ENCODE measurements around the gene FAM168A. TPM values are rescaled to one million over a fixed set of nuclear protein-coding genes. Genes with fewer than 3 reads are reported as not detected.
A peak's percentile ranks its signal among the peaks of the same experiment; 100 is the strongest.

The FAM168A gene
- total RNA-seq, 1 experiment from 2014 or later, result 13.8 TPM

GRCh38 chr11:73629907-73630306, 32.0 kb upstream of the FAM168A start:
- Mint-ChIP-seq H3K36me3 (ENCODE audit: insufficient read depth, unreplicated experiment) (no peaks in the 10 kb centered on the region), H3K9me3 (ENCODE audit: unreplicated experiment) (no peaks in the 10 kb centered on the region), H3K4me3 (ENCODE audit: unreplicated experiment) (no peak overlapping the region), H3K27me3 (ENCODE audit: insufficient read depth, unreplicated experiment) (peaks cover 2% of the 10 kb centered on the region), H3K4me1 (ENCODE audit: insufficient read depth, unreplicated experiment) (no peaks in the 10 kb centered on the region), H3K27ac (ENCODE audit: low read depth, unreplicated experiment) (no peak overlapping the region)
- ChIA-PET CTCF (interaction anchor here (0.5 to 1.6 kb wide), 5 partner anchors 30 to 1505 kb away, joined by 3 to 5 read pairs (median 3); no protein-coding TSS in a partner anchor), POLR2A (no interaction called here)
- intact Hi-C loops (cut with micrococcal nuclease), result no loop called here
- TF ChIP-seq CTCF (IDR thresholded peaks at IDR 0.05; ENCODE audit: unreplicated experiment), result no peak
- no TSS peak for BruUV-seq (replicated peaks)
- DNase-seq (ENCODE audit: unreplicated experiment), result no peak

GRCh38 chr11:73625696-73626318, 27.9 kb upstream of the FAM168A start:
- intact Hi-C loops (cut with micrococcal nuclease), result loop anchor here (1.0 kb wide), 3 partner anchors 35 to 305 kb away; no protein-coding TSS in a partner anchor
- H3K4me3 Mint-ChIP-seq (ENCODE audit: unreplicated experiment), result no peak overlapping the region
- no peaks in the 10 kb centered on the region for H3K36me3 Mint-ChIP-seq (ENCODE audit: insufficient read depth, unreplicated experiment)
- no peaks in the 10 kb centered on the region for H3K4me1 Mint-ChIP-seq (ENCODE audit: insufficient read depth, unreplicated experiment)
- no peak overlapping the region for H3K27ac Mint-ChIP-seq (ENCODE audit: low read depth, unreplicated experiment)
- H3K9me3 Mint-ChIP-seq (ENCODE audit: unreplicated experiment), result no peaks in the 10 kb centered on the region
- CTCF ChIA-PET, result interaction anchor here (0.6 to 5.0 kb wide), 32 partner anchors 9 to 819 kb away, joined by 3 to 67 read pairs (median 4); partner anchors contain the start of genes MRPL48 and PLEKHB1
- POLR2A ChIA-PET, result interaction anchor here (1.2 to 2.7 kb wide), 3 partner anchors 27 to 142 kb away, joined by 3 to 11 read pairs (median 3); no protein-coding TSS in a partner anchor
- BruUV-seq (replicated peaks), result no TSS peak
- DNase-seq (ENCODE audit: unreplicated experiment), result peak; percentile 77
- H3K27me3 Mint-ChIP-seq (ENCODE audit: insufficient read depth, unreplicated experiment), result peaks cover 30% of the 10 kb centered on the region
- TF ChIP-seq CTCF (IDR thresholded peaks at IDR 0.05; ENCODE audit: unreplicated experiment), result peak; percentile 77

GRCh38 chr11:73623686-73624085, 25.8 kb upstream of the FAM168A start:
- H3K27me3 Mint-ChIP-seq (ENCODE audit: insufficient read depth, unreplicated experiment), result peaks cover 30% of the 10 kb centered on the region
- H3K36me3 Mint-ChIP-seq (ENCODE audit: insufficient read depth, unreplicated experiment), result no peaks in the 10 kb centered on the region
- POLR2A ChIA-PET, result no interaction called here
- CTCF ChIA-PET, result interaction anchor here (0.5 to 5.0 kb wide), 7 partner anchors 11 to 308 kb away, joined by 3 to 67 read pairs (median 3); no protein-coding TSS in a partner anchor
- BruUV-seq (replicated peaks), result no TSS peak
- DNase-seq (ENCODE audit: unreplicated experiment), result no peak
- intact Hi-C loops (cut with micrococcal nuclease), result no loop called here
- H3K27ac Mint-ChIP-seq (ENCODE audit: low read depth, unreplicated experiment), result no peak overlapping the region
- H3K4me3 Mint-ChIP-seq (ENCODE audit: unreplicated experiment), result no peak overlapping the region
- no peak for TF ChIP-seq CTCF (IDR thresholded peaks at IDR 0.05; ENCODE audit: unreplicated experiment)
- no peaks in the 10 kb centered on the region for H3K4me1 Mint-ChIP-seq (ENCODE audit: insufficient read depth, unreplicated experiment)
- no peaks in the 10 kb centered on the region for H3K9me3 Mint-ChIP-seq (ENCODE audit: unreplicated experiment)

GRCh38 chr11:73622926-73623593, 25.1 kb upstream of the FAM168A start:
- Mint-ChIP-seq H3K36me3 (ENCODE audit: insufficient read depth, unreplicated experiment) (no peaks in the 10 kb centered on the region), H3K27ac (ENCODE audit: low read depth, unreplicated experiment) (no peak overlapping the region), H3K9me3 (ENCODE audit: unreplicated experiment) (no peaks in the 10 kb centered on the region), H3K4me3 (ENCODE audit: unreplicated experiment) (no peak overlapping the region), H3K4me1 (ENCODE audit: insufficient read depth, unreplicated experiment) (no peaks in the 10 kb centered on the region), H3K27me3 (ENCODE audit: insufficient read depth, unreplicated experiment) (peaks cover 30% of the 10 kb centered on the region)
- DNase-seq (ENCODE audit: unreplicated experiment), result no peak
- POLR2A ChIA-PET, result no interaction called here
- no TSS peak for BruUV-seq (replicated peaks)
- CTCF ChIA-PET, result interaction anchor here (0.6 to 5.0 kb wide), 6 partner anchors 10 to 144 kb away, joined by 3 to 67 read pairs (median 4); no protein-coding TSS in a partner anchor
- intact Hi-C loops (cut with micrococcal nuclease), result no loop called here
- TF ChIP-seq CTCF (IDR thresholded peaks at IDR 0.05; ENCODE audit: unreplicated experiment), result no peak

Measured in MCF 10A (cell line).